Measurements from ENCODE around the gene PLET1. TPM values are rescaled to one million over a fixed set of nuclear protein-coding genes. Genes with fewer than 3 reads are reported as not detected.

PLET1 gene
- total and polyA plus RNA-seq, 2 donors (not counting 3 experiments of a cell fraction or from before 2014, with no cell fraction given) = not detected

GRCh38 chr11:112289588-112290492, 29.2 kb upstream of the PLET1 start:
- FAIRE-seq (peak; percentile 48), DNase-seq (ENCODE audit: low read depth, low spot score) (peak; percentile 52)
- Histone ChIP-seq H4K20me1 (replicated peaks; ENCODE audit: control insufficient read depth, extremely low read depth, insufficient read depth, low read length) (no peaks in the 10 kb centered on the region), H3K27ac (ENCODE audit: insufficient read depth, low read depth, low read length) (no peak overlapping the region), H3K9ac (replicated peaks; ENCODE audit: extremely low read depth, insufficient read depth, low read length) (peak overlapping the region; percentile 59), H3K4me1 (ENCODE audit: control insufficient read depth, extremely low read depth, insufficient read depth, low read length) (peaks cover 29% of the 10 kb centered on the region), H3K79me2 (ENCODE audit: control insufficient read depth, insufficient read depth, low read length) (no peaks in the 10 kb centered on the region), H3K9me1 (replicated peaks; ENCODE audit: control insufficient read depth, extremely low read depth, insufficient read depth, low read length) (no peaks in the 10 kb centered on the region), H3K4me2 (ENCODE audit: insufficient read depth, low read length) (peak overlapping the region; percentile 85), H3K27me3 (ENCODE audit: control insufficient read depth in 2 of 2, insufficient read depth in 2 of 2, low read length in 2 of 2) (no peaks in the 10 kb centered on the region), H3K9me3 (replicated peaks; ENCODE audit: control insufficient read depth, insufficient read depth, low read length) (no peaks in the 10 kb centered on the region), H2AFZ (ENCODE audit: low read depth, low read length) (peak overlapping the region; percentile 96), H3K36me3 (ENCODE audit: control insufficient read depth in 2 of 2, extremely low read depth in 1 of 2, insufficient read depth in 2 of 2, low read length in 2 of 2) (no peaks in the 10 kb centered on the region), H3K4me3 (replicated peaks in 1 of 3; ENCODE audit: insufficient read depth in 1 of 3, low read depth in 1 of 3, low read length in 3 of 3) (peak overlapping the region; percentile 26 to 70 (median 59))
- BruUV-seq (replicated peaks) = no TSS peak
- intact Hi-C loops (cut with micrococcal nuclease) = loop anchor here (1.0 to 10.0 kb wide), 8 partner anchors 28 to 1095 kb away; partner anchors contain the start of gene ANKK1
- dilution Hi-C loops (cut with MboI; ENCODE audit: extremely low pct_ligation_motif_present, low sequenced_read_pairs) = no loop called here
- CTCF ChIA-PET = interaction anchor here (1.6 to 4.6 kb wide), 5 partner anchors 10 to 999 kb away, joined by 3 to 54 read pairs (median 15); no protein-coding TSS in a partner anchor
- TF ChIP-seq FOS (IDR thresholded peaks at IDR 0.05; ENCODE audit: borderline replicate concordance, insufficient read depth, low read length) (no peak), POLR2AphosphoS5 (IDR thresholded peaks at IDR 0.05; ENCODE audit: insufficient read depth, low read depth, low read length) (peak; percentile 56), CTCF (IDR thresholded peaks at IDR 0.05; ENCODE audit: extremely low read depth in 1 of 2, insufficient read depth in 1 of 2, low read depth in 1 of 2, low read length in 2 of 2) (peak; percentile 77 to 82)
- POLR2A ChIA-PET = no interaction called here

Data from endothelial cell of umbilical vein (primary cell).